ENCODE data around the gene TAF11.

DNA sequence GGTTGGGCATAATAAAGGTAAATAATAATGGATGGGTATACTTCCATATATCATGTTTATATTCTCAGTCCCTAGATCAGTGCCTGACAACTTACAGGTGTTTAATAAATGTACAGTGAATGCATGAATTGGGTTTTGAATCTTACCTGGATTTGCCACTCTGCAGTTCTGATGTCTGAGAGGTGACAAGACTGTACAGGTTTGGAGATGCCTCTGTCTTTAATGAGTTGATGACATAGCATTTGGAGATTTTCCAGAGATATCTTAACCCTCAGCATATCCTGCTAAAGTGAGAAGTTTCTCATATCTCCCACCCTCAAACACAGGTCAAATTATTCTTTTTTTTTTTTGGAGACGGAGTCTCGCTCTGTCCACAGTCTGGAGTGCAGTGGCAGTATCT is 3.5 kb upstream of the TAF11 start:
- TF ChIP-seq, protein P1, sequence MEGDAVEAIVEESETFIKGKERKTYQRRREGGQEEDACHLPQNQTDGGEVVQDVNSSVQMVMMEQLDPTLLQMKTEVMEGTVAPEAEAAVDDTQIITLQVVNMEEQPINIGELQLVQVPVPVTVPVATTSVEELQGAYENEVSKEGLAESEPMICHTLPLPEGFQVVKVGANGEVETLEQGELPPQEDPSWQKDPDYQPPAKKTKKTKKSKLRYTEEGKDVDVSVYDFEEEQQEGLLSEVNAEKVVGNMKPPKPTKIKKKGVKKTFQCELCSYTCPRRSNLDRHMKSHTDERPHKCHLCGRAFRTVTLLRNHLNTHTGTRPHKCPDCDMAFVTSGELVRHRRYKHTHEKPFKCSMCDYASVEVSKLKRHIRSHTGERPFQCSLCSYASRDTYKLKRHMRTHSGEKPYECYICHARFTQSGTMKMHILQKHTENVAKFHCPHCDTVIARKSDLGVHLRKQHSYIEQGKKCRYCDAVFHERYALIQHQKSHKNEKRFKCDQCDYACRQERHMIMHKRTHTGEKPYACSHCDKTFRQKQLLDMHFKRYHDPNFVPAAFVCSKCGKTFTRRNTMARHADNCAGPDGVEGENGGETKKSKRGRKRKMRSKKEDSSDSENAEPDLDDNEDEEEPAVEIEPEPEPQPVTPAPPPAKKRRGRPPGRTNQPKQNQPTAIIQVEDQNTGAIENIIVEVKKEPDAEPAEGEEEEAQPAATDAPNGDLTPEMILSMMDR (IDR thresholded peaks at IDR 0.05; ENCODE audit: poor library complexity): no peak
- no peak for TF ChIP-seq EZH2 (IDR thresholded peaks at IDR 0.05; ENCODE audit: borderline replicate concordance)
